Measurements from ENCODE around the gene CNN1. TPM values are rescaled to one million over a fixed set of nuclear protein-coding genes. Genes with fewer than 3 reads are reported as not detected.
A peak's percentile ranks its signal among the peaks of the same experiment; 100 is the strongest.

CNN1 gene
- total and polyA plus RNA-seq, 9 of the 15 experiments (the other 6 are each of a cell fraction or from before 2014, with no cell fraction given): 0.23 to 10.6 (median 5.2) TPM

DNA sequence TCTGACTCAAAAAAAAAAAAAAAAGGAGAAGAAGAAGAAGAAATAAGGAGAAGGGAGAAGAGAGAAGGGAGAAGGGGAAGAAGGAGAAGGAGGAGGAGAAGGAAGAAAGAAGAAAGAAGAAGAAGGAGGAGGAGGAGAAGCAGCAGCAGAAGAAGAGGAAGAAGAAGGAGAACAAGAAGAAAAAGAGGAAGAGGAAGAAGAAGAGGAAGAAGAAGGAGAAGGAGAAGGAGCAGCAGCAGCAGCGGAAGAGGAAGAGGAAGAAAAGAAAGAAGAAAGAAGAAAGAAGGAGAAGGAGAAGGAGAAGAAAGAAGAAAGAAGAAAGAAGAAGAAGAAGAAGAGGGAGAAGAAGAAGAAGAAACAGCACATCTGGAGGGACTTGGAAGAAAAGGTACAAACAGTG is 4.1 kb upstream of the CNN1 start (continued):
- TF ChIP-seq TRIM25 (IDR thresholded peaks at IDR 0.05; ENCODE audit: borderline replicate concordance) (no peak), MAX (CRISPR knock-in tag; IDR thresholded peaks at IDR 0.05) (no peak), CAMTA2 (CRISPR knock-in tag; conservative IDR thresholded peaks at IDR 0.05) (no peak), MIER1 (IDR thresholded peaks at IDR 0.05; ENCODE audit: low read depth) (no peak), SIX5 (IDR thresholded peaks at IDR 0.05; ENCODE audit: borderline replicate concordance in 1 of 2, insufficient read depth in 1 of 2, low read depth in 1 of 2, low read length in 2 of 2) (no peak), GABPA (tag; conservative IDR thresholded peaks at IDR 0.05; ENCODE audit: low read depth) (no peak), HBP1 (CRISPR knock-in tag; IDR thresholded peaks at IDR 0.05) (peak; percentile 80; the same call in 1 of the 2 replicates), ZNF589 (CRISPR knock-in tag; IDR thresholded peaks at IDR 0.05; ENCODE audit: low read depth) (no peak), ZKSCAN8 (CRISPR knock-in tag; IDR thresholded peaks at IDR 0.05) (no peak), ETV5 (CRISPR knock-in tag; IDR thresholded peaks at IDR 0.05; ENCODE audit: low read depth) (no peak), DMBX1 (CRISPR knock-in tag; IDR thresholded peaks at IDR 0.05; ENCODE audit: borderline replicate concordance) (no peak), MECOM (CRISPR knock-in tag; IDR thresholded peaks at IDR 0.05) (no peak), ZNF79 (CRISPR knock-in tag; IDR thresholded peaks at IDR 0.05; ENCODE audit: low read depth) (no peak), ETS2 (tag; IDR thresholded peaks at IDR 0.05; ENCODE audit: borderline replicate concordance, poor library complexity, severe bottlenecking) (no peak), E2F8 (IDR thresholded peaks at IDR 0.05; ENCODE audit: low read depth, partially characterized antibody) (no peak), ZNF431 (CRISPR knock-in tag; IDR thresholded peaks at IDR 0.05) (no peak), DACH1 (IDR thresholded peaks at IDR 0.05; ENCODE audit: partially characterized antibody) (no peak), BRCA1 (IDR thresholded peaks at IDR 0.05) (no peak), BRCA1 (CRISPR knock-in tag; IDR thresholded peaks at IDR 0.05) (no peak), ZNF124 (CRISPR knock-in tag; IDR thresholded peaks at IDR 0.05) (no peak), TOE1 (IDR thresholded peaks at IDR 0.05; ENCODE audit: borderline replicate concordance) (no peak), TOE1 (CRISPR knock-in tag; IDR thresholded peaks at IDR 0.05; ENCODE audit: borderline replicate concordance, low read depth) (no peak), GABPB2 (CRISPR knock-in tag; conservative IDR thresholded peaks at IDR 0.05) (no peak), ZNF507 (tag; conservative IDR thresholded peaks at IDR 0.05) (no peak), SUPT5H (IDR thresholded peaks at IDR 0.05) (no peak), HIVEP1 (CRISPR knock-in tag; IDR thresholded peaks at IDR 0.05) (no peak)
